Sciatic nerve (tissue), 2 donors: ENCODE results near the gene RBMS3. TPM values are rescaled to one million over a fixed set of nuclear protein-coding genes. Genes with fewer than 3 reads are reported as not detected.
"Not testable (repeated sequence)": the region's sequence is repeated elsewhere in the genome, so short reads cannot be mapped to it uniquely, and the experiment has no call there.

Experiments
- ATAC-seq: fragments of 200-7000 bp; cut with Tn5 transposase; one replicate; pipeline ENCODE4 v1.9.1; 2020; ENCODE audit warnings: mild to moderate bottlenecking, moderate library complexity
- DNase-seq: peaks from one replicate; pipeline ENCODE4 v3.0.0-alpha.2; 2020; ENCODE audit warnings: low spot score
- intact Hi-C: fragments of 100-400 bp; cut with DNase I; formaldehyde crosslinking; loops from one replicate; pipeline ENCODE4 v1.14.2; 2022
- total RNA-seq: library from RNA; stranded (reverse); fragmentation: NEBNext Ultra II Directional; extraction: Animal tissue kit (Norgen Biotek cat#: 25700); gene quantifications from one replicate; pipeline ENCODE4 v1.2.1, GENCODE V29; 2021
- donor health status: DM: no; HTN: no; CAD: no.
- donor health status: DM: no; HTN: no; CAD: no.

RBMS3 gene
- total RNA-seq, 1 donor from 2014 or later: 161 TPM

DNA sequence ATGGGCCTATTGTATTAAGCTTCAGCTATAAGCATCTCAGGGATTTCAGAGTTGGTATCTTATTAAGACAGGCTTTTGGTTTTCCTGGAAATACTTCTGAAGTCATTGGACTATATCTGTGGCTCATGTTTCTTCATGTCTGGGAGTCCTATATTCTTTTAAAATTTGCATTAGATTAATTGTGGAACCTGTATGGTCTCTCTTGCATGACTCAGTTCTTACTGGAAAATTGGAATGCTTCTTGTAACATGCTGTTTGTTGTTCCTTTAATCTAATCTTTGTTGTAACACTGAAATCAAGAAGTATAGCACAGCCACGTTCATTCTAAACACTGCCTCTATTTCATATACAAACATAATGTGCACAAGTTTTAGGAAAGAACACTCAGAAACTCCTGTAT, 208.1 kb downstream of the RBMS3 start:
- no peak for ATAC-seq
- intact Hi-C loops: no loop called here
- no peak for DNase-seq

DNA sequence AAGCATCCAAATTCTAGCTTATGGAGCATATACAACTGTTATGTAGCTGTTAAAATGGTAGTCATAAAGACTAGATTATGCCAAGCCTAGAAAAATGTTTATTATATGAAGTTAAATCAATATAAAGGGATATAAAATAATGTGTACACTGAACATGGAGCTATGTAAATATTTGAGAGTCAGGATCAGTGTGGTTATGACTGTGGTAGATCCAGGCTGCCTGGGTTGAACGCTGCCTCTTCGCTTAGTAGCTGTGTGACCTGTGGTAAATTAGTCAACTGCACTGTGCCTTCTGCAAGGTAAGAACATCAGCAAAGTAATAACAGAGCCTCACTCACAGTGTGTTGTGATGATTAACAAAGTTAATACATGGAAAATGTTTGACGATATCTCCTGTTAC, 212.2 kb downstream of the RBMS3 start:
- intact Hi-C loops: no loop called here
- ATAC-seq: no peak
- no peak for DNase-seq

DNA sequence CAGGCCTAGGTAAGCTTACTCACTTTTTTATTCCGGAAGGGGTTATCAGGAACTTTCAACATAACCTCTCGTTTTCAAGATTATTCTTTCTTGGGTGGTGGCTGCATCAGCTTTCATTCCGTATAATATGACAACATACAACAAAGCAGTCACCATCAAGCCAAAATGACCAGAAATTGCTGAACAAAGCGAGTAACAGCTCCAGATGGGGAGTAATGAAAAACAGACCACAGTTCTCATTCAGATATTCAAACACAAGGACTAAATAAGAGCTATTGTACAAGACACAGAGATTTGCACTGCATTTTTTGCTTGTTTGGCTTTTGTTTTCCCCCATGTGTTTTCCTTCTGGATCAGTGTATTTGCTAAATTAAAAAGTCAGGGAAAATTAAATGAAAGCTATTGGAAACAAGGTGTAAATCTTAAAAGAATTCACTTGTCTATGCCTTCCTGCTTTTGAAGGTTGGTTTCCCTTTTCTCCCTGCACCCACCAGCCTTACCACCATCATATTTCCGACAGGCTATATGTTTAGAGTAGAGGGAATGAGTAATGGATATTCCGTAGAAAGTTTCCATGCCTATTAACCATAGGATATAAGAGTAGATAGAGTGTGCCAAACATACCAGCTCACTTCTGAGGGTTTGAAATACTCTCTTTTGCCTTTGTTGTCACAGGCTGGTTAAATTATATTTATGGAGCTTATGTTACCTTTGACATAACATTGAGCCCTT, 213.6 kb downstream of the RBMS3 start:
- ATAC-seq (peak; percentile 86), DNase-seq (no peak)
- intact Hi-C loops: no loop called here

DNA sequence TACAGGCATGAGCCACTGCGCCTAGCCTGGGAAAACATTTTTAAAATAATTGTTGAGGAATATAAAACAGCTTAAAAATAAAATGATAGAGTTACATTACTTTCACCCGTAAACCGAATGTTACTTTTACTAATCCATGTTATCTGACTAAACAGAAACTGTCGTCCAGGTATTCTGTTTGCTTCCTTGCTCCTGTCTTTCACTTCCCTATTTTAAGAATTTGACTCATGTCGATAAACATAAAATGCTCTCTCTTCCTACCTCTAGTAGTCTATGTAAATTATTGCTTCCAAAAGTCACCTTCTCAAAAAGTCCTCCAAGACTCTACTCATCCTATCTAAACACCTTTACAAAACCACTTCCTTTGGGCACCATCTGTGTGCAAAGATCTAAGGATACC, 216.4 kb downstream of the RBMS3 start:
- intact Hi-C loops: no loop called here
- ATAC-seq (no peak), DNase-seq (no peak)

DNA sequence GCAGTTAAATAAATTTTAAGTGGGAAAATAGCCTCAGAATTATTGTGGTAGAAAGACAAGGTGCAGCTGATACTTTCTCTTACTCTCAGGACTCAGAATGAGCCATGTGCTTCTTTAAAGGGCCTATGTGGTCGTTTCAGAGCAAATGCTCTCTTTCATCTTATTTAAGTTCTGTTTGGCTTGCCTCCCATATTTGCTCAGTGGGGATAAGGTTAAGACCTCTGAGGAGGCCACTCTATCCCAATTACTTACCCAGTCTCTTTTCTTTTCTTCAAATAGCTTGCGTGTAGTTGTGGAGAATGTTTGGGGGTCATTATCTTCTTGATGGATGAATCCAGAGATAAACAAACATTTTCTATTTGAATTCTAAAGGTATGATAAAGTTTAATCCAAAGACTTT, 221.9 kb downstream of the RBMS3 start:
- intact Hi-C loops: no loop called here
- DNase-seq (no peak), ATAC-seq (no peak)

DNA sequence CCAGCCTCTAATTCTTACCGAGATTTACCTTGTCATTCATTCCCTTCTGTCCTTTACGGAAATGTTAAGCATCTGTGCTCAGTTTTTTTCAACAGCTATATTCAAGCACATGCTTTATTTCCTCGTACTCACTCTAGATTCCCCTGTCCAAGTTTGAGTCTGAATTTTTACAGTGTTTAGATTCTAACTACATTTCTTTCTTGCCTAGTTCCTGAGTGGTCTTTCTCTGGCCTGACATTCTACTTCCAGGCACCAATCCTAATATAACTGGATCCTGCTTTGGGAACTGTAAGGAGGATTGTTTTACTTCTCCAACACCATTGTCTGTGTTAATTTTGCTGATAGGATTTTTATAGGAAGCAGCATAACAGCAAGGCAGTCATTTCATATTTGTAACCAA, 222.4 kb downstream of the RBMS3 start:
- DNase-seq (no peak), ATAC-seq (no peak)
- intact Hi-C loops: no loop called here

DNA sequence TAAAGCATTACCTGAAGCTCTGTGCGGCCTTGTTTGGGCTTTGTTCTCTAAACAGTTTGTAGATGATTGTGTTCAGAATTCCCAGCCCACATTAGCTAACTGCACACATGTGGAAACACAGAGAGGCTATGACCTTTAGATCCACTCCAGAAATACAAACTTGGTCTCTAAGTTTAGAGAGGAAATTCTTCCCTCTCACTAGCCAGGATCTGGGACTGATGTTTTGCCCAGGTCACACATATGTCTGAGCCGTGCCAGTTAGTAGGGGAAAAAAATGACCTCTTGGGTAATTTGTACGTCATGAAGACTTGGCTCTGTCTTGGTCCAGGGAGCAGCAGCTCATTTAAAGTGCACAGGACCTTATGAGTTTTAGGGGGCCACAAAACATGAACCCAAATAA, 223.1 kb downstream of the RBMS3 start:
- intact Hi-C loops: no loop called here
- DNase-seq (no peak), ATAC-seq (peak; percentile 98)

DNA sequence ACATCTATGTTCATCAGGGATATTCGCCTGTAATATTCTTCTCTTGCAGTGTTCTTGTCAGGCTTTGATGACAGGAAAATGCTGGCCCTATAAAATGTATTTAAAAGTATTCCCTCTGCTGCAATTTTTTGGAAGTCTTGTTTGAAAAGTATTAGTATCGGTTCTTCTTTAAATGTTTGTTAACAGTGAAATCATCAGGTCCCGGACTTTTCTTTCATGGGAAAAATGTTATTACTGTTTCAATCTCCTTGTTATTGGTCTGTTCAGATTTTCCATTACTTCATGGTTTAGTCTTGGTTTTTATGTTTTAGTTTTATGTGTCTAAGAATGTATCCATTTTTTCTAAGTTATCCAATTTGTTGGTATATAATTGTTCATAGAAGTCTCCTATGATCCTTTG, 225.6 kb downstream of the RBMS3 start:
- DNase-seq (no peak), ATAC-seq (no peak)
- intact Hi-C loops: no loop called here

DNA sequence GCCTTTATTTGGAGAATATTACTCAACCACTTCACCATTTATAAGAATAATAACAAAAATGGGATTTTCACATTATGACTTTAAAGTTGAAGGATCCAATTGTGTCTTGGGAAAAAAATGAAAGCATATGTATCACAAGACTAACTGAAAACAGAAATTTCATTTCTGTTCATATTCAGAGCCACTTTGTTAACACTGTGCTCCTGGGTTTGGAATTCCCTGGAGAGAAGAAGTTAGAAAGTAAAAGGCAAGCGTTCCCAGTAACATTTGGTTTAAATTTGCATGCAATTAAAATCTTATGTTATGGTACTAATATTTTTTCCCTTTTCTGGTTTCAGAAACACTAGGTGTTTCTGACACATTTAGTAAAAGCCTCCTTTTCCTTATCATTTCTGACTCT, 230.8 kb downstream of the RBMS3 start:
- intact Hi-C loops: no loop called here
- DNase-seq (no peak), ATAC-seq (no peak)

DNA sequence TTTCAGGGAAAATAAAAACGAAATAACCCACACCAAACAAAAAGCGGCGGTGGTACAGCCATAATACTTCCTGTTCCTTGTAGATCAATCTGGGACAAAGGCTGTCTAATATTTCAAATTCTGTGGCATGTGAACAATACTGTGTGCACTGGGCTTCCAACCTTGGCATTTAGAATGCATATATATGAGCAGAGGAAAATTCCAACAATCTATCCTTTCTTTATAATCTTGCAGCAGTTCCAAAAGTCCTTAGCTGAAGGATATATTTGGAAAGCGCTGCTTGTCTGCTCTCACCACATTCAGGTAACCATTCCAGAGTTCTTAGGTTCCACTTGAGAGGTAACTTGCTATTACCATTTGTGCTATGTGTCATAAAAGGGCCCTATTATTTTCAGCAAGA, 231.8 kb downstream of the RBMS3 start:
- intact Hi-C loops: no loop called here
- no peak for ATAC-seq
- DNase-seq: no peak

DNA sequence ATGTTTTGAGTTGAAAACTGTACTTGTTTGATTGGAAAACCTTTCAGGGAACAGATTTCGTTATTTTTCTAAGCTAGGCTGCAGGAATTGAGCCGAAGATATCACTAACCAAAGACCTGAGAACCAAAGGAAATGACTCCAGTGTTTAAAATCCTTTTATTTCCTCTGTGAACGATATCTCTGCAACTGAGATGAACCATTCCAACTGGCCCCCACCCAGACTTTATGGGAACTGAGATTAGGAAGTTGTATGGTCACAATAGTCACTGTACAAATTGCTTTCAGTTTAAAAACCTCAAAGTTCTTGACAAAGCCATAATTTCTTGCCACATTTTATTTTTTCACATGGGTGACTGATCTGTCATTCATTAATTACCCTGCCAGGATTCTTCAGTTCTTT, 232.4 kb downstream of the RBMS3 start:
- ATAC-seq (peak; percentile 31), DNase-seq (no peak)
- intact Hi-C loops: no loop called here

DNA sequence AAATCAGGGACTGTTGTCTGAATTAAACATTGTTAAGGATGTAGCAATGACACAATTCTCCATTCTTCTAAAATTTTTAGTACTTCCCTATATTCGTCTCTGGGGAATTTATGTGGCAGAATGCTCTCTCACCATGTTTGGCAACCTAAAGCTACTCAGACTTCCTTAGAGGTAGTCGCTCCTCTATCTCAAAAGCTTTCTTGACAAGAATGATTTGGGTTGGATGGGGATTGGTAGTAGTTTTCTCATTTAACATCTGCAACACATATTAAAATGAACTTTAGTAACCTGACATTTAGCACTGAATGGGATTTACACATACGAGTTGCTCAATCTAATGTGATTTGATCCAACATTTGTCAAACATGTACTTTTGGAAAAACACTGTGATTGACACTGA, 233.3 kb downstream of the RBMS3 start:
- DNase-seq (no peak), ATAC-seq (peak; percentile 84)
- intact Hi-C loops: no loop called here

DNA sequence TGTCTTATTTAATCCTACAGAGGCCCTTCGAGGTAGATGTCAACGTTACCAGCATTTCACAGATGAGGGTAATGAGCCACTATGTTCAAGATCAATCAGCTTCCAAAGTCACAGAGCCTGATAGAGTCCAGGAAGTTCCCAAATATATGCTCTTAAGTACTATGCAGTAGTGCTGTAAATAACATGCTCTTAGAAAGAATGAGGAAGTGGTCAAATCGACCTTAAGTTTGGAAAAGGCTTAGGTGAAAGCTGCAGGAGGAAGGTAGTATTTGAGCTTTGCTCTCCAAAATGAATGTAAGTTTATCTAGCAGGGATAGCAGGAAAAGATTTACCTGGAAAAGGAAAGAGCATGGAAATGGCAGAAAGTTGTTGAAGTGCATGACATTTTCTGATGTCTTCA, 234.0 kb downstream of the RBMS3 start:
- ATAC-seq (no peak), DNase-seq (no peak)
- intact Hi-C loops: no loop called here

DNA sequence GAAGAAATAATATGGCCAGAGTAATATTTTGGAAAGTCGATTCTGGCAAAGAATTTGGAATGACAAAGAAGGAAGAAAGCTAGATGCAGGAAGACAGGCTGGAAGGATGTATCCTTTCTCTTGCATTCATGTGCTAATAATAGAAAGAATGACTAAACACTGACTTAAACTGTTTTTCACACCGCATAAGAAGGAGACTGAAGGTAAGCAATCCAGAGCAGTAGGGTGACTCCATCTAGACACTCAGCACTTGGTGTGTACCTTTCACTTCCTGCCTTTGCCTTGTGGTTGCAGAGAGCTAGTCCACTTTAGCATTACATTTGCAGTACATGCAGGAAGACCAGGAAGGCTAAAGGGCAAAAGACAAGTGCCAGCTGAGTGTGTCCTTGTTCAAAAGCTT, 234.6 kb downstream of the RBMS3 start:
- ATAC-seq: no peak
- intact Hi-C loops: no loop called here
- no peak for DNase-seq

DNA sequence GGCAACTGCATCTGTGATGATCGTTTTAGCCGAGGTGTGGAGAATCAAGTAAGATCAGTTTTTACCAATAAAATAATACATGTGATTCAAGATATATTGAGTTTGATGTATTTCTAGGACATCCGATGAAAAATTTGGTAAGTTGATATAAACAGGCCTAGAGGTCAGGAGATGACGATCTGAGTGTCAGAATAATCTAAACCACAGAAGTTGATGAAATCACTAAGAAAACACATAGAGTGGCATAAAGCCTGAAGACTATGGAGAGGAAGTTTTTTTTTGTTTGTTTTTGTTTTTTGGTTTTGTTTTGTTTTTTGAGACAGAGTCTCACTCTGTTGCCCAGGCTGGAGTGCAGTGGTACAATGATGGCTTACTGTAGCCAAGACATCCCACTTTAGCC, 235.3 kb downstream of the RBMS3 start:
- ATAC-seq (no peak), DNase-seq (no peak)
- intact Hi-C loops: no loop called here

DNA sequence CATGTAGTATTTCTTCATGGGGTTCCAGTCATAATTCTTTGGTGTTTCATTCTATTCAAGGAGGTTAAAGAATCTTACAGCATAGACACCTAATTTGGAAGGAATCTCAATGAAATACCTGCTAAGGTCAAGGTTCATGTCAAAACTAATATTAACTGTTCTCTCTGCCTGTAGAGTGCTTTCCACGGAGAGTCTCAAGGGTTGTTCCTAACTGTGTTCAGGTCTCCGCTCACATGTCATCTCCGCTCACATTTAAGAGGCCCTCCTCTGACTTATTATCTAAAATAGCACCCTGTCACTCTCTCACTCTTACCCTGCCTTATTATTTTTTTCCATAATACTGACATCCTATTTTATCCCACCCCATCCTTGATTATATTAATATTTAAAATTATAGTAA, 239.9 kb downstream of the RBMS3 start:
- ATAC-seq (no peak), DNase-seq (no peak)
- intact Hi-C loops: no loop called here

DNA sequence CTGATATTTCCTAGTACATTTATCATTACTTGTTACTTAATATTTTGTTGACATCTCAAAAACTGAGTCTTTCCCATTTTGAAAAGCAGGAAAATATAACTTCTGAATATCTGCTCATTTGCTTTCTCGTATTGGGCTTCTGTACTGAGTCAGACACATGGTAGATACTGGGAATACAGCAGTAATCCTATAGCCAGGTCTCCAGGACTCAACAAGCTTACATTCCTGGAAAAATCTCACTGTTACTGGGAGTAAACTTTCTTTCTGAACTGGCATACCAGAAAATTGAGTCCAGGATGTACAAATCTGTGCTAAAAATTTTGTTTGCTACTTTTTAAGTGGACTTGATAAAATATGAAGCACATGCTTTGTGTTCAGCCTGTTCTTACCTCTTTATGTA, 240.4 kb downstream of the RBMS3 start:
- no peak for ATAC-seq
- intact Hi-C loops: no loop called here
- no peak for DNase-seq

DNA sequence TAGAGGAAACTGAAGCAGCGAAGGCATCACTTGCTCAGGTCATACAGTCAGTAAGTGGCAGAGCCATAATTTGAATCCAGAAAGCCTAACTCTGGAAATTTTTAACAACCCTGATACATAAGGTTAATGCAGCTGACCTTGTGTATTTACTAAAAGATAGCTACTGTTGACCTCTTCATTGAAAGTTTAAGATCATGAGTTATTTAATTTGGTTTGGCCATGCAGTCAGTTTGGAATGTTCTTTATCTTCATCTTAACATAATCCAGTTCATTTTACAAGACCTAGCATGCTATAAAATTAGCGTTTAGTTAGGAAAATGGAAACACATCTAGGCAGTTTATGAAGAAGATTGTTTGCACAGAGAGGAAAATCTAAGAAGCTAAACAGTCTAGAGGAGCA, 240.9 kb downstream of the RBMS3 start:
- intact Hi-C loops: no loop called here
- DNase-seq (no peak), ATAC-seq (no peak)

DNA sequence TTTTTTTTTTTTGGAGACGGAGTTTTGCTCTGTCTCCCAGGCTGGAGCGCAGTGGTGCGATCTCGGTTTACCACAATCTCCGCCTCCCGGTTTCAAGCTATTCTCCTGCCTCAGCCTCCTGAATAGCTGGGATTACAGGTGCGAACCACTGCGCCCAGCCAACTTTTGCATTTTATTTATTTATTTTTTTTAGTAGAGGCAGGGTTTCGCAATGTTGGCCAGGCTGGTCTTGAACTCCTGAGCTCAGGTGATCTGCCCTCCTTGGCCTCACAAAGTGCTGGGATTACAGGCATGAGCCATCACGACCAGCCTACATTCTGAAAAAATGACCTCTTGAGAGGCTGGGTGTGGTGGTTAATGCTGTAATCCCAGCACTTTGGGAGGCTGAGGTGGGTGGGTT, 243.6 kb downstream of the RBMS3 start:
- ATAC-seq: peak; percentile 4
- intact Hi-C loops, DNase-seq: not testable (repeated sequence)

DNA sequence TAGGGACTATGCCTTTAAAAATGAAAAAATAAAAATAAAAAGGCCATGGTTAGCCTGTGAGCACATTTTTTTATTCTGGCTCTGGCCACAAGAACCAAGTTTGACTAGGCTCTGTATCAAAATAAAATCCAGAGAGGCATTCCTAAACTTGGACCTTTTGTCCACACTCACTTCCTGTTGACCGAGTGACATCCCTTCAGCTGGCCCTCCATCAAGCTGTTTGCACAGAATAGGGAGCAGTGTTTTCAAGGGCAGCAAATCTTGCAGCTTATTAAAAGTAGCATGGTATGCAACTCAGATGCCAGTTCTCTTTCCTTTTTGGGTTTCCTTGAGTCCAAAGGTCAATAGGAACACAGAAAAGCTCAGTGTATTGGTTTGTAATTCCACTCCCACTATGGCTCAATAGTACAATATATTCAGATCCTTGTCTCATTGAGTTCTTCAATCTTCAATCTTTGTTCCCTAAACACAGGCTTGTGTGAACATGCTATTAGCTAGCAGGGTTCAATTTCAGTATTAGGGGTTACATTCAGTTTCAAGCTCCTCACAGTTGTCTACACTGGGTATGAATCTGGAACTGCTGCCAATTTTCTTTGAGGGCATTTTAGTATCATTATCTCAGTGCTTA, 244.5 kb downstream of the RBMS3 start:
- intact Hi-C loops: no loop called here
- ATAC-seq (peak; percentile 97), DNase-seq (peak; percentile 75)

DNA sequence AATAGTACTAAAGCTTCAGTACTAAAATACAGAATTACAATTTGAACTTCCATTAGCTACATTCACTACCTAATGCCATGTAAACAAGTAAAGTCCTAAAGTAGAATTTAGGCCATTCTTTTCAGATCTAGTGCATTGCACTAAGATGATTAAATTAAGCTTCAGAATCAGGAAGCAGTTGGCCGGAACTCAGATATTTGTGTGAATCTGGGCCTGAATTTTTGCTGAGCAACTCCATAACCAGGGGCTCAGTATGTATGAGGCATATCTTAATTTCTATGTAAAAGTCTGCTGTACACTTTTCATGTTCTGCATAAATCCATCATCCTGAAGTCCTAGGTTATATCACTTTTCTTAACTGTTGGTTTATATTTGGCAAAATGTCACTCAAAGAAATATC, 246.4 kb downstream of the RBMS3 start:
- ATAC-seq: no peak
- intact Hi-C loops: no loop called here
- no peak for DNase-seq
